HEK293T (cell line): Measurements from ENCODE around the gene SLC24A4.

ENCODE experiments used
- CTCF ChIA-PET: fragments of 350-600 bp; formaldehyde crosslinking; extraction: SDS; loops from one replicate; lab custom pipeline; 2021; ENCODE audit warnings: antibody characterized with exemption, inconsistent platforms; lab: Yijun Ruan, JAX
- POLR2A ChIA-PET: fragments of 350-600 bp; formaldehyde crosslinking; extraction: SDS; loops from one replicate; lab custom pipeline; 2020; ENCODE audit warnings: antibody characterized with exemption, inconsistent platforms; lab: Yijun Ruan, JAX
- DNase-seq: peaks from one replicate; pipeline ENCODE4 v3.0.0; 2012; ENCODE audit warnings: mixed read lengths; ENCODE audit errors: extremely low spot score
- ARNT ChIP-seq: fragments of 450-650 bp; IDR thresholded peaks from 2 replicates; pipeline ENCODE4 v1.6.1; 2017; ENCODE audit warnings: mild to moderate bottlenecking
- BHLHE40 ChIP-seq: fragments of 450-650 bp; IDR thresholded peaks from 2 replicates; pipeline ENCODE4 v1.6.1; 2016; ENCODE audit warnings: mild to moderate bottlenecking, moderate library complexity, borderline replicate concordance
- CTBP1 ChIP-seq: fragments of 450-650 bp; IDR thresholded peaks from 2 replicates; pipeline ENCODE4 v1.6.1; 2016; ENCODE audit warnings: borderline replicate concordance
- ELF4 ChIP-seq: fragments of 450-650 bp; IDR thresholded peaks from 2 replicates; pipeline ENCODE4 v1.6.1; 2017; ENCODE audit warnings: antibody characterized with exemption
- FOXA1 ChIP-seq: fragments of 450-650 bp; IDR thresholded peaks from 2 replicates; pipeline ENCODE4 v1.6.1; 2016; ENCODE audit warnings: mild to moderate bottlenecking
- FOXK2 ChIP-seq: fragments of 450-650 bp; IDR thresholded peaks from 2 replicates; pipeline ENCODE4 v1.6.1; 2016; ENCODE audit warnings: mild to moderate bottlenecking
- FOXM1 ChIP-seq: fragments of 450-650 bp; IDR thresholded peaks from 2 replicates; pipeline ENCODE4 v1.6.1; 2017; ENCODE audit warnings: mild to moderate bottlenecking, borderline replicate concordance
- HDGF ChIP-seq: fragments of 450-650 bp; IDR thresholded peaks from 2 replicates; pipeline ENCODE4 v1.6.1; 2017; ENCODE audit warnings: antibody characterized with exemption, borderline replicate concordance
- L3MBTL2 ChIP-seq: fragments of 450-650 bp; conservative IDR thresholded peaks from 2 replicates; pipeline ENCODE4 v1.6.1; 2016; ENCODE audit warnings: mild to moderate bottlenecking
- LEF1 ChIP-seq: fragments of 450-650 bp; IDR thresholded peaks from 2 replicates; pipeline ENCODE4 v1.6.1; 2017; ENCODE audit warnings: mild to moderate bottlenecking, borderline replicate concordance
- NFRKB ChIP-seq: fragments of 450-650 bp; IDR thresholded peaks from 2 replicates; pipeline ENCODE4 v1.6.1; 2016; ENCODE audit warnings: mild to moderate bottlenecking, moderate library complexity
- SP1 ChIP-seq: fragments of 450-650 bp; IDR thresholded peaks from 2 replicates; pipeline ENCODE4 v1.6.1; 2017
- SUZ12 ChIP-seq: fragments of 450-650 bp; IDR thresholded peaks from 2 replicates; pipeline ENCODE4 v1.6.1; 2016; ENCODE audit warnings: mild to moderate bottlenecking
- TARDBP ChIP-seq: fragments of 450-650 bp; IDR thresholded peaks from 2 replicates; pipeline ENCODE4 v1.6.1; 2016
- ZNF384 ChIP-seq: fragments of 450-650 bp; IDR thresholded peaks from 2 replicates; pipeline ENCODE4 v1.6.1; 2016
- TF ChIP-seq, protein P1 (sequence below): fragments of 450-650 bp; IDR thresholded peaks from 2 replicates; pipeline ENCODE4 v1.6.1; 2016

Gene SLC24A4

DNA sequence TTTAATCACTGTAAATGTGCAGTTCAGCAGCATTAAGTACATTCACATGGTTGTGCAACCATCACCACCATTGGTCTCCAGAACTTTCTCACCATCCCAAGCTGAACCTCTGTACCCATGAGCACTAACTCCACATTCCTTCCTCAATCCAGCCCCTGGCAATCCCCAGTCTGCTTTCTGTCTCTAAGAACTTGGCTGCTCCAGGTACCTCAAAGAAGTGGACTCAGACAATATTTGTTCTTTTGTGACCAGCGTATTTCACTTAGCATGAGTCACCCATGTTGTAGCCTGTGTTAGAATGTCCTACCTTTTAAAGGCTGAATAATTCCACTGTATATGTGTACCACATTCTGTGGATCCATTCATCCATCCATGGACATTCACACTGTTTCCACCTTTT is 64.6 kb downstream of the SLC24A4 start:
- ChIA-PET POLR2A (no interaction called here), CTCF (no interaction called here)
- no peak for DNase-seq
- TF ChIP-seq L3MBTL2: no peak
- no peak for TF ChIP-seq ZNF384
- TF ChIP-seq, protein P1, sequence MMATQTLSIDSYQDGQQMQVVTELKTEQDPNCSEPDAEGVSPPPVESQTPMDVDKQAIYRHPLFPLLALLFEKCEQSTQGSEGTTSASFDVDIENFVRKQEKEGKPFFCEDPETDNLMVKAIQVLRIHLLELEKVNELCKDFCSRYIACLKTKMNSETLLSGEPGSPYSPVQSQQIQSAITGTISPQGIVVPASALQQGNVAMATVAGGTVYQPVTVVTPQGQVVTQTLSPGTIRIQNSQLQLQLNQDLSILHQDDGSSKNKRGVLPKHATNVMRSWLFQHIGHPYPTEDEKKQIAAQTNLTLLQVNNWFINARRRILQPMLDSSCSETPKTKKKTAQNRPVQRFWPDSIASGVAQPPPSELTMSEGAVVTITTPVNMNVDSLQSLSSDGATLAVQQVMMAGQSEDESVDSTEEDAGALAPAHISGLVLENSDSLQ: no peak
- TF ChIP-seq ARNT: no peak
- TF ChIP-seq CTBP1: no peak
- TF ChIP-seq NFRKB: no peak
- TF ChIP-seq HDGF: no peak
- no peak for TF ChIP-seq FOXK2
- TF ChIP-seq SP1: no peak
- TF ChIP-seq FOXM1: no peak

DNA sequence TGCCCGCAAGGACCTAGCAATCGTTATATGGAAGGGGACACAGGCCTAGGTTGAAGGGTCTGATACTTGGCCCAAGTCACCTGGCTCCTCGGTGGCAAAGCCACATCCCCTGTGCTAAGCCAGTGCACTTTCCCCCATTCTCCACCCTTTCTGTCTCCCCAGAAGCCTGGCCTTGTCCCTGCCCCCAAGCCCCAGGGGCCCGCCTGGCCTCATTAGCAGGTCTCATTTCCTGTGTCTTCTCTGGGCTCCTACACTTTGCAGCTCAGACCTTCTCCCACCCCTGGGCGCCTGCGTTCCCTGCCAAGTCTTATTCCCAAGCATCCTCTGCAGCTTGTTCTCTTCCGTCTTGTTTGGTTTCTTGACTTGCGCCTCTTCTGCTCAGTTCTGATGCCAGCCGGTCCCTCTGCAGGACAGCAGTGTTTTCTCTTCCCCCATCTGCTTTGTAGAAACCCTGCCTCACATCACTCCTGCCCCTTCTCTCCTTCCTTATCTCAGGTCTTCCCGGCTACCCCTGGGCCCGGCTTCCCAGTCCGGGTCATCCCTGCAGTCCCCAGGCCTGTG is 66.7 kb downstream of the SLC24A4 start:
- ChIA-PET CTCF (no interaction called here), POLR2A (no interaction called here)

DNA sequence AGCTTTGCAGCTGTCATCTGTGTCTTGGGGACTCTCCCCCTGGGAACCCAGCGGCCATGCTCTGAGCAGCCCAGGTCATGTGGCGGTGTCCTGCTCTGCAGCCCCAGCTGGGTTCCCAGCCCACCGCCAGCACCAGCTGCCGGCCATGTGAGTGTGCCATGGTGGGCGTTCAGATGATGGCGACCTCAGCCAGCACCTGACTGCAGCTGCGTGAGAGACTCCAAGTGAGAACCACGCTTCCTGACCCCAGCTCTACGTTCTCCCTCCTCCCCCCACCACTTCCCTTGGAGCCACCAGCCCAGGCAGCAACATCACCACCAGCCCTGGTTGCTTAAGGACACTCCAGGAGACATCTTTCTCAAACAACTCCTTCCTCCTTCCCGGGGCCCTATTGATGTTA is 68.8 kb downstream of the SLC24A4 start:
- TF ChIP-seq, protein P1: no peak
- no peak for TF ChIP-seq NFRKB
- no peak for TF ChIP-seq ZNF384
- no peak for TF ChIP-seq ARNT
- TF ChIP-seq FOXM1: no peak
- TF ChIP-seq BHLHE40: no peak
- no peak for TF ChIP-seq CTBP1
- TF ChIP-seq HDGF: no peak
- TF ChIP-seq FOXK2: no peak
- no peak for TF ChIP-seq LEF1
- no peak for TF ChIP-seq ELF4
- no peak for TF ChIP-seq SUZ12
- no peak for TF ChIP-seq FOXA1
- TF ChIP-seq SP1: no peak
- no peak for TF ChIP-seq L3MBTL2
- TF ChIP-seq TARDBP: no peak
- CTCF ChIA-PET: no interaction called here
- POLR2A ChIA-PET: no interaction called here
- no peak for DNase-seq

More for the DNA sequence above, 66.7 kb downstream of the SLC24A4 start:
- DNase-seq: no peak
- no peak for TF ChIP-seq SP1
- no peak for TF ChIP-seq TARDBP
- TF ChIP-seq SUZ12: no peak
- TF ChIP-seq FOXM1: no peak
- TF ChIP-seq ELF4: no peak

DNA sequence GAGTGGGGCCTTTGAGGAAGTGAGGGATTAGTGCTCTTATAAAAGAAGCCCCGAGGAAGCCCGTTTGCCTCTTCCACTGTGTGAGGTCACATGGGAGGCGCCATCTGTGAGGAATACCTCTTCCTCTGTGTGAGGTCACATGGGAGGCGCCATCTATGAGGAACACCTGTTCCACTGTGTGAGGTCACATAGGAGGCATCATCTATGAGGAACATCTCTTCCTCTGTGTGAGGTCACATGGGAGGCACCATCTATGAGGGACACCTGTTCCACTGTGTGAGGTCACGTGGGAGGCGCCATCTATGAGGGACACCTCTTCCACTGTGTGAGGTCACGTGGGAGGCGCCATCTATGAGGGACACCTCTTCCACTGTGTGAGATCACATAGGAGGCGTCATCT is 69.7 kb downstream of the SLC24A4 start:
- no peak for DNase-seq
- POLR2A ChIA-PET: no interaction called here
- CTCF ChIA-PET: no interaction called here
- TF ChIP-seq FOXA1 (no peak), FOXM1 (no peak), BHLHE40 (no peak), ZNF384 (no peak), TARDBP (no peak)
- TF ChIP-seq, protein P1: no peak

DNA sequence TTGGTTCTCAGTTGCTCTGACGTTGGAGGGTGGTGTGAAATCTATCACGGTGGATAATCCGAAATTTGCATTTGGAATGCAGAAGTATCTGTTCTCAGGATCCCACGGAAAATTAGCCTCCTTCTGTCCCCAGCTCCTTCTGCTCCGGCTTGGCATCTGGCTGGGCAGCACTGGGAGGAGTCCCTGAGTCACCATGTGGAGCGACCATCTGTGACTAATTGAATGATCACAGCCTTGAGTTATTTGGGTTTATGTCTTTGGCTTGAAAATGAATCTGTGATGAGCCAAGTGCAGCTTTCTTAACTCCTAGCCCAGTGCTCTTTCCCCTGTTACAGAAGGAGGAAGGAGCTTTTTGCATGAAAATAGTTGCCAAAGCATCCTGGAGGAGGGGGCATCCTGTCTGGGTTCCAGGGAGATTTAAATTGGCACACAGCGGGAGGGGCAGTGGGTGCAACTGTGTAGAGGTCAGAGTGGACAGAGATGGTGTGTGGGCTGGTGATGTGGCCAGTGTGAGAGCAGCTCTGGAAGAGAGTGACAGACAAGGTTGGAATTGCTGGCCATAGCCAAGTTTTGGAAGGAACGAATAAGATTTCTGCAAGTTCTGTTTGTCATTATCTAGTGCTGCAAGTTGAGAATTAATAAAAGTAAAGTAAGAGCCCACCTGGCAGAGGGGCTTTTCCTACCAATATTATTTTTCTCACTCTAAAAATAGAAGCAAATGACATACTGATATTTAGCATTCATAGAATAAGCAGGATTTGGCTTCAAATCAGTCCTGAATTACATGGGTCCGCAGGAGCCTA is 74.4 kb downstream of the SLC24A4 start:
- TF ChIP-seq FOXK2 (no peak), TARDBP (no peak), CTBP1 (no peak), LEF1 (no peak), SUZ12 (no peak), FOXM1 (no peak), FOXA1 (no peak), ELF4 (no peak), L3MBTL2 (no peak), BHLHE40 (no peak), ZNF384 (no peak), HDGF (no peak), SP1 (no peak), NFRKB (no peak), ARNT (no peak)
- TF ChIP-seq, protein P1: no peak
- POLR2A ChIA-PET: no interaction called here
- CTCF ChIA-PET: no interaction called here
- no peak for DNase-seq
